Posterior cingulate gyrus (tissue), 11 donors: ENCODE measurements around the gene NDUFA11.

Experiments
- DNase-seq, 10 donors: peaks; one replicate each; pipeline versions ENCODE4 v3.0.0 to v3.0.0-alpha.2; 2020 to 2021; ENCODE audit warnings: mixed read lengths in 3 of 10
- intact Hi-C: fragments of 100-400 bp; cut with DNase I; formaldehyde crosslinking; loops from one replicate; pipeline ENCODE4 v1.15.1; 2023

NDUFA11 gene

GRCh38 chr19:5903624-5904351 is at the start of gene NDUFA11:
NDUFA11 (minus strand) TSS chr19:5903790; CDS start chr19:5903708, 82 bp downstream.
- DNase-seq: peak; percentile 90 to 99 (median 94)
- intact Hi-C loops: loop anchor here (5.0 kb wide), 2 partner anchors 74 to 111 kb away; partner anchors contain the start of genes DUS3L and RANBP3

GRCh38 chr19:5953030-5953589 is 49.5 kb upstream of the NDUFA11 start:
- DNase-seq: no peak

DNA sequence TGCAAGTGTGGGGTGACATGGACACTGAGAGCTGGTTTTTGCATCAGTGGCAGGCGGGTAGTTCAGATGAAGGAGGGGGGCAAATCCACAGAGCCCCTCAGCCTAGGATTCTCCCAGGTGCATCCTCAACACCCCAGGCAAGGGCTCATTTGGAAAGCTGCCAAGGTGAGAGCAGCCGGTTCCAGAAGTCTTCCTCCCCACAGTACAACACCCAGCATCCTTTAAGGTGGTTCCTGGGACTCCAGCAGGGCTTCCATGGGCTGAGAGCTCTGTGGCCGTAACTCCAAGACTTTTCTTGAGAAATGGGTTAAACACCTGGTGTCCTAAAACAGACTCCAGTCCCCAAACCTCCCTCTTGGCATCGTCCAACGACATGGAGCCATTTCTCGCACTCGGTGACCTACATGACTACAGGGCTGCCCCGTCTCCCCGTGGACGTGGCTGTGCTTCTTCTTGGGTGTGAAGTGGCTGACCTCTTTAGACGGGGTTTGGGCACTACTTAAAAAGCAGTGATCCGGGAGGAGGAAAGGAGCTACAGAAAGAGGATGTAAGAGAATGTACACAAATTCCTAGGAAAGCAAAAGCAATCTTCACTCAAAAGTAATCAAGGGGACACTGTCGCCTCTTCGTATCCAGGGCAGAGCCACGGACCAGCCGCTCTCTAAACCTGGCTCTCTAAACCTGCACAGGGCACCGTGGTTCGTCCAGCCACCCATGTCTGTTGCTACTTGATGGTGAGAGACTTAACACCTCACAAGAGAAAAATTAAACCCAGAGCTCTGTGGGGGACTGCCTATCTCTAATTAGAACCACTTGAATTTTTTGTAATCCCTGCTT is 48.8 kb upstream of the NDUFA11 start:
- intact Hi-C loops: no loop called here
- peak in 3 of 10 donors; percentile 53 to 69 (median 67) for DNase-seq

More at GRCh38 chr19:5953030-5953589, 49.5 kb upstream of the NDUFA11 start:
- intact Hi-C loops: no loop called here

DNA sequence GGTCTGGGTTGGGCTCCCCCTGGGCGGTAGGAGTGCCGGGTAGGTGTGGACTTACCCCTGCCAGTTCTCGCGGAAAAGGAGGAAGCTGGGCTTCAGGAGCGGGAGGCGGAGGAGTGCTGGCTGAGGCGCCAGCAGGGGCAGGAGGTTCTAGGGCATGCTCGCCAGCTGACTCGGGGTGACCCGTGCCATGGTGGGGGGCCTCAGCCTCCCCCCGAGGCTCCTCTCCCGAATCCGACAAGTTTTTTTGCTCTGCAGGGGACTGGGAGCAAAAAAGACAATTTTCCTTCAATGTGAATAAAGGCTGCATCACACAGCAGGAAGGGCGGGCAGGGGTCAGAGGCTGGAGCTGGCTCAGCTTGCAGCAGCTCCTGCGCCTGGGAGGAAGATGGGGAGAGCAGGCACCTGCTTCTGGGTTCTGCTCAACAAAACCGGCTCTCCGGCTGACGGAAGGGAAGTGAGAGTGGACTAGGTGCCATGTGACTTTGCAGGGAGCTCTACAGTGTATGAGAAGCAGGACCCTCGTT is 47.8 kb upstream of the NDUFA11 start:
- peak in 3 of 10 donors; percentile 68 to 87 (median 85) for DNase-seq
- intact Hi-C loops: no loop called here

GRCh38 chr19:5950741-5951140 is 47.2 kb upstream of the NDUFA11 start:
- DNase-seq: no peak
- intact Hi-C loops: no loop called here

- peak in 3 of 10 donors; percentile 69 to 75 (median 69) for DNase-seq
- intact Hi-C loops: no loop called here
Observed at GRCh38 chr19:5949792-5950305, 46.3 kb upstream of the NDUFA11 start.

GRCh38 chr19:5948752-5949564 is 45.4 kb upstream of the NDUFA11 start:
- peak in 2 of 10 donors; percentile 49 to 62 for DNase-seq
- intact Hi-C loops: no loop called here

GRCh38 chr19:5947435-5947834 is 43.8 kb upstream of the NDUFA11 start:
- DNase-seq: peak; percentile 42 to 95 (median 70)
- intact Hi-C loops: no loop called here

GRCh38 chr19:5943623-5944022 is 40.0 kb upstream of the NDUFA11 start:
- intact Hi-C loops: no loop called here
- peak in 2 of 10 donors; percentile 14 to 43 for DNase-seq

GRCh38 chr19:5943045-5943444 is 39.5 kb upstream of the NDUFA11 start:
- peak in 1 of 10 donors; percentile 1 for DNase-seq
- intact Hi-C loops: no loop called here

GRCh38 chr19:5941673-5942072 is 38.1 kb upstream of the NDUFA11 start:
- intact Hi-C loops: no loop called here
- no peak for DNase-seq

- no peak for DNase-seq
- intact Hi-C loops: no loop called here
Observed at GRCh38 chr19:5940260-5941208, 36.9 kb upstream of the NDUFA11 start.

- DNase-seq: no peak
- intact Hi-C loops: no loop called here
Observed at GRCh38 chr19:5937550-5937949, 34.0 kb upstream of the NDUFA11 start.

DNA sequence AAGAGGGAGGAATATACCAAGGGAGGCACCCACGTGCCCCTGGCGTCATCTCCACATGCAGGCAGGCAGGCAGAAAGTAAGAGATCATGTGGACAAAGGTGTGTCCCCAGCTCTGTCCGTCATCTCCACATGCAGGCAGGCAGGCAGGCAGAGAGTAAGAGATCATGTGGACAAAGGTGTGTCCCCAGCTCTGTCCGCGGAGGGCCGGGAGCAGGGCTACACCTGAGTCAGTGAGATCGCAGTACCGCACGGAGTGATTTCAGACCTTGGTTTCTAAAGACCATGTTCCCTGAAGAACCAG is 32.7 kb upstream of the NDUFA11 start:
- peak in 1 of 10 donors; percentile 16 for DNase-seq
- intact Hi-C loops: no loop called here

- intact Hi-C loops: no loop called here
- DNase-seq: peak in 2 of 10 donors; percentile 78 to 85
Observed at GRCh38 chr19:5935473-5936291, 32.1 kb upstream of the NDUFA11 start.

- DNase-seq: peak in 2 of 10 donors; percentile 74 to 78
- intact Hi-C loops: no loop called here
Observed at GRCh38 chr19:5934774-5935472, 31.3 kb upstream of the NDUFA11 start.

GRCh38 chr19:5934069-5934401 is 30.4 kb upstream of the NDUFA11 start:
- DNase-seq: peak in 1 of 10 donors; percentile 55
- intact Hi-C loops: no loop called here
